ENCODE results near the gene MAP1B. TPM values are rescaled to one million over a fixed set of nuclear protein-coding genes. Genes with fewer than 3 reads are reported as not detected.

Gene MAP1B
- total RNA-seq, 1 donor from 2014 or later: 2,530 TPM

DNA sequence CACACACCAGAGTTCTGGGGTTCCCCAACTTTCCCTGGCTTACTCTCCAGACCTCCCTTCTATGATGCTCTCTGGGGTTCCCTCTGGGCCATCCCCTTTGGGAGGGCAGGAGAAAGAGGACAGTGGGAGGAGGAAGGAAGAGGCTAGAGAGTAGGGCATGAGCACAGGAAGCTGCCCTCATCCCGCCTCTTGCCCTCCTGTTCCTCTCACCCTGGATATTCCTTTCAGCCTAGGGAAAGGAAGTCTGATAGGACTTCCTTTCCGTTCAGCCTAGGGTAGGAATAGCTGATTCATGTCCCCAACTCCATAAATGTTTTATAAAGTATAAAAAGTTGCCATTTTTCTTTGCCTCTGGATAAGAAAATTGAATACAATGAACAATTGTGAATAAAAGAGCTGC lies 7.4 kb downstream of the MAP1B start:
- Mint-ChIP-seq H3K4me1 (ENCODE audit: low read depth, unreplicated experiment) (peaks cover 48% of the 10 kb centered on the region), H3K36me3 (ENCODE audit: unreplicated experiment) (peaks cover 30% of the 10 kb centered on the region), H3K9me3 (ENCODE audit: unreplicated experiment) (peaks cover 36% of the 10 kb centered on the region), H3K27me3 (ENCODE audit: unreplicated experiment) (peaks cover 21% of the 10 kb centered on the region), H3K4me3 (ENCODE audit: unreplicated experiment) (peak overlapping the region; percentile 94), H3K27ac (ENCODE audit: unreplicated experiment) (peak overlapping the region; percentile 18)
- TF ChIP-seq CTCF (IDR thresholded peaks at IDR 0.05; ENCODE audit: partially characterized antibody, unreplicated experiment): no peak
- DNase-seq: no peak

GRCh38 chr5:72115296-72115695 lies 8.0 kb downstream of the MAP1B start:
- Mint-ChIP-seq H3K4me3 (ENCODE audit: unreplicated experiment) (peak overlapping the region; percentile 94), H3K27me3 (ENCODE audit: unreplicated experiment) (peaks cover 17% of the 10 kb centered on the region), H3K36me3 (ENCODE audit: unreplicated experiment) (peaks cover 23% of the 10 kb centered on the region), H3K27ac (ENCODE audit: unreplicated experiment) (peak overlapping the region; percentile 53), H3K4me1 (ENCODE audit: low read depth, unreplicated experiment) (peaks cover 50% of the 10 kb centered on the region), H3K9me3 (ENCODE audit: unreplicated experiment) (peaks cover 29% of the 10 kb centered on the region)
- no peak for TF ChIP-seq CTCF (IDR thresholded peaks at IDR 0.05; ENCODE audit: partially characterized antibody, unreplicated experiment)
- no peak for DNase-seq

- peaks cover 13% of the 10 kb centered on the region for H3K27me3 Mint-ChIP-seq (ENCODE audit: unreplicated experiment)
- H3K27ac Mint-ChIP-seq (ENCODE audit: unreplicated experiment): peak overlapping the region; percentile 24
- H3K36me3 Mint-ChIP-seq (ENCODE audit: unreplicated experiment): peaks cover 15% of the 10 kb centered on the region
- H3K4me3 Mint-ChIP-seq (ENCODE audit: unreplicated experiment): peak overlapping the region; percentile 73
- H3K9me3 Mint-ChIP-seq (ENCODE audit: unreplicated experiment): peaks cover 30% of the 10 kb centered on the region
- TF ChIP-seq CTCF (IDR thresholded peaks at IDR 0.05; ENCODE audit: partially characterized antibody, unreplicated experiment): no peak
- H3K4me1 Mint-ChIP-seq (ENCODE audit: low read depth, unreplicated experiment): peaks cover 70% of the 10 kb centered on the region
- no peak for DNase-seq
Observed at GRCh38 chr5:72117307-72117706, 10.0 kb downstream of the MAP1B start.

DNA sequence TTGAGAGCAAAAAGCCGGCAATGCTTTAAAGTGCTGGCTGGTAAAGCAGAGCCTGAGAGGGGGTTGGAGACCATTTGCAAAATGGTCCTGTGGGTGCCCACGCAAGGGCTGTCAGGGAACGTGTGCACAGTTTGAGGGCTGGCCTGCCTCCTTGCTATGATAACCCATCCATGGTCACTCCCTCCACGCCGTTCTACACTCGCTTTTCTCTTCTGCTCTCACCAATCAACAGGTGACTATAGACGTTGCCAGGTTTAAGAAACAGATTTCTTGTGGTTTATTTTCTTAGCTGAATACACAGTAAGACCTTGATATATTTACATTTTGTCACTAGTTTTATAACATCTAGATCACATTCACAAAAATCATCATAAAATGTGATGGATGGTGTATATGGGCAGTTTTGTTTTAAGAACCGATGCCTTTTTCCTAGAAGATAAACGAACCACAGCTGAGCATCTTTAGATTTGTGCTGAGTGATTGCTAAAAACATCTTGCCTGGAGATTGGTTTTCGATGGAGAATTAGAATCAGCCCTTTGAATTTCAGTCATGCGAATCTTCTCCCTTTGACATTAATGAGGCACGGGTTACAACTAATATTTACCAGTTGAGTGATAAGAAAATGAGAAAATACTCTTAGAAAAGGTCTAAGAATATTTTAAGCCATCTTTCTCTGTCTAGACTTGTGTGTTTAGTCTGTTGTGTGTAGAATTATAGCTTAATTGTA lies 13.9 kb downstream of the MAP1B start:
- Mint-ChIP-seq H3K9me3 (ENCODE audit: unreplicated experiment) (peaks cover 25% of the 10 kb centered on the region), H3K27ac (ENCODE audit: unreplicated experiment) (peak overlapping the region; percentile 90), H3K27me3 (ENCODE audit: unreplicated experiment) (peaks cover 22% of the 10 kb centered on the region), H3K4me1 (ENCODE audit: low read depth, unreplicated experiment) (peaks cover 76% of the 10 kb centered on the region), H3K36me3 (ENCODE audit: unreplicated experiment) (peaks cover 20% of the 10 kb centered on the region), H3K4me3 (ENCODE audit: unreplicated experiment) (peak overlapping the region; percentile 81)
- no peak for DNase-seq
- no peak for TF ChIP-seq CTCF (IDR thresholded peaks at IDR 0.05; ENCODE audit: partially characterized antibody, unreplicated experiment)

- Mint-ChIP-seq H3K9me3 (ENCODE audit: unreplicated experiment) (peaks cover 25% of the 10 kb centered on the region), H3K4me1 (ENCODE audit: low read depth, unreplicated experiment) (peaks cover 79% of the 10 kb centered on the region), H3K27me3 (ENCODE audit: unreplicated experiment) (peaks cover 22% of the 10 kb centered on the region), H3K36me3 (ENCODE audit: unreplicated experiment) (peaks cover 20% of the 10 kb centered on the region), H3K4me3 (ENCODE audit: unreplicated experiment) (peak overlapping the region; percentile 81), H3K27ac (ENCODE audit: unreplicated experiment) (peak overlapping the region; percentile 90)
- DNase-seq: peak; percentile 42
- TF ChIP-seq CTCF (IDR thresholded peaks at IDR 0.05; ENCODE audit: partially characterized antibody, unreplicated experiment): no peak
Observed at GRCh38 chr5:72121780-72122445, 14.6 kb downstream of the MAP1B start.
